Measurements from ENCODE around the gene FREM1.

GRCh38 chr9:14831074-14831473 lies 79.2 kb downstream of the FREM1 start:
- TF ChIP-seq CTCF (IDR thresholded peaks at IDR 0.05) (no peak), POLR2A (IDR thresholded peaks at IDR 0.05) (no peak)
